Upper lobe of left lung (tissue), 6 donors: Measurements from ENCODE around the gene ANKRD11. TPM values are rescaled to one million over a fixed set of nuclear protein-coding genes. Genes with fewer than 3 reads are reported as not detected.
A peak's percentile ranks its signal among the peaks of the same experiment; 100 is the strongest.

Experiments
- ATAC-seq, 2 donors: fragments of 200-7000 bp; cut with Tn5 transposase; one replicate each; pipeline ENCODE4 v1.9.1; 2022; ENCODE audit warnings: mild to moderate bottlenecking in 2 of 2, moderate library complexity in 2 of 2; ENCODE audit not compliant: low FRiP score in 2 of 2
- DNase-seq, 2 donors: peaks; one replicate each; pipeline ENCODE4 v3.0.0-alpha.2; 2019 to 2020
- H3K27ac ChIP-seq, 4 donors: fragments of 200-600 bp; sonication (generic); one replicate each; pipeline ENCODE4 v1.5.1; 2016 to 2019
- H3K27me3 ChIP-seq, 4 donors: fragments of 200-600 bp; sonication (generic); one replicate each; pipeline ENCODE4 v1.5.1; 2017 to 2019
- H3K36me3 ChIP-seq, 4 donors: fragments of 200-600 bp; sonication (generic); one replicate each; pipeline ENCODE4 v1.5.1; 2016 to 2019
- H3K4me1 ChIP-seq, 4 donors: fragments of 200-600 bp; sonication (generic); one replicate each; pipeline ENCODE4 v1.5.1; 2018 to 2019
- H3K4me3 ChIP-seq, 4 donors: fragments of 200-600 bp; sonication (generic); one replicate each; pipeline ENCODE4 v1.5.1; 2017 to 2019; ENCODE audit warnings: mild to moderate bottlenecking in 2 of 4, moderate library complexity in 1 of 4
- H3K9me3 ChIP-seq, 4 donors: fragments of 200-600 bp; sonication (generic); one replicate each; pipeline ENCODE4 v1.5.1; 2018 to 2019
- CTCF ChIP-seq, 6 experiments: fragments of 450-650 bp in 4 of 6; fragments of 200-600 bp in 2 of 6; sonication (generic) in 2 of 6; IDR thresholded peaks; one replicate each; pipeline ENCODE4 v1.5.1; 2016 to 2019; ENCODE audit warnings: antibody characterized with exemption in 6 of 6
- EP300 ChIP-seq, 4 donors: sonication (generic); formaldehyde crosslinking; IDR thresholded peaks; one replicate each; pipeline ENCODE4 v1.5.1; 2017; ENCODE audit warnings: antibody characterized with exemption in 4 of 4, control low read depth in 2 of 4
- POLR2A ChIP-seq, 4 donors: fragments of 450-650 bp; IDR thresholded peaks; one replicate each; pipeline ENCODE4 v1.5.1; 2016 to 2017; ENCODE audit warnings: antibody characterized with exemption in 4 of 4, mild to moderate bottlenecking in 2 of 4
- POLR2AphosphoS5 ChIP-seq, 2 donors: sonication (generic); formaldehyde crosslinking; IDR thresholded peaks; one replicate each; pipeline ENCODE4 v1.5.1; 2017; ENCODE audit warnings: antibody characterized with exemption in 2 of 2
- WGBS, 2 donors: methylation state at CpG; one replicate each; pipeline ENCODE4 v1.1.5; 2017 to 2018; 5-methylcytosine and 5-hydroxymethylcytosine counted together
- total RNA-seq, 6 donors: library from RNA; depleted of rRNA in 4 of 6; stranded (reverse); fragments of >200 nt in 4 of 6; gene quantifications; one replicate each; pipeline versions ENCODE4 v1.1.0 to v1.2.1, GENCODE V29; 2016 to 2021
- donor health status: DM: no; HTN: no; CAD: no; lungs with moderate emphysema.
- donor health status: DM: no; HTN: yes; CAD: no; lungs with severe emphysema.

ANKRD11 gene
- total RNA-seq, 6 donors from 2014 or later, result 92.4 to 313 (median 134) TPM

GRCh38 chr16:89315271-89315670 lies 175.1 kb downstream of the ANKRD11 start:
- peak in 1 of 2 donors; percentile 49 for DNase-seq
- Histone ChIP-seq H3K4me3 (no peak overlapping the region), H3K27ac (peak overlapping the region; percentile 59 to 76 (median 60)), H3K9me3 (no peaks in the 10 kb centered on the region), H3K27me3 (no peaks in the 10 kb centered on the region), H3K36me3 (peaks cover 0 to 28% (median 21%) of the 10 kb centered on the region in 4 donors), H3K4me1 (peaks cover 61 to 76% (median 67%) of the 10 kb centered on the region in 4 donors)
- TF ChIP-seq CTCF (IDR thresholded peaks at IDR 0.05) (no peak), POLR2A (IDR thresholded peaks at IDR 0.05) (no peak), POLR2AphosphoS5 (IDR thresholded peaks at IDR 0.05) (no peak), EP300 (IDR thresholded peaks at IDR 0.05) (no peak)
- ATAC-seq, result no peak
- 84 to 89% methylated on average over 10 to 19 of the region's 19 CpGs for WGBS, 2 donors

GRCh38 chr16:89314854-89315253 lies 175.5 kb downstream of the ANKRD11 start:
- DNase-seq (no peak), ATAC-seq (no peak)
- Histone ChIP-seq H3K36me3 (peaks cover 0 to 28% (median 21%) of the 10 kb centered on the region in 4 donors), H3K27me3 (no peaks in the 10 kb centered on the region), H3K4me1 (peaks cover 57 to 71% (median 63%) of the 10 kb centered on the region in 4 donors), H3K27ac (peak overlapping the region; percentile 59 to 76 (median 60)), H3K9me3 (no peaks in the 10 kb centered on the region), H3K4me3 (no peak overlapping the region)
- no peak for TF ChIP-seq POLR2AphosphoS5 (IDR thresholded peaks at IDR 0.05)
- TF ChIP-seq POLR2A (IDR thresholded peaks at IDR 0.05), result no peak
- TF ChIP-seq EP300 (IDR thresholded peaks at IDR 0.05), result no peak
- no peak for TF ChIP-seq CTCF (IDR thresholded peaks at IDR 0.05)
- WGBS, 2 donors, result 79 to 82% methylated on average over 3 to 8 of the region's 8 CpGs

GRCh38 chr16:89314357-89314756 lies 176.0 kb downstream of the ANKRD11 start:
- Histone ChIP-seq H3K4me3 (no peak overlapping the region), H3K27ac (peak overlapping the region in 2 of 4 donors; percentile 59 to 60), H3K27me3 (no peaks in the 10 kb centered on the region), H3K4me1 (peaks cover 52 to 71% (median 58%) of the 10 kb centered on the region in 4 donors), H3K9me3 (no peaks in the 10 kb centered on the region), H3K36me3 (peaks cover 0 to 33% (median 22%) of the 10 kb centered on the region in 4 donors)
- ATAC-seq, result no peak
- TF ChIP-seq POLR2AphosphoS5 (IDR thresholded peaks at IDR 0.05) (no peak), CTCF (IDR thresholded peaks at IDR 0.05) (no peak), EP300 (IDR thresholded peaks at IDR 0.05) (no peak), POLR2A (IDR thresholded peaks at IDR 0.05) (no peak)
- DNase-seq, result no peak
- WGBS, 2 donors, result 73 to 83% methylated on average over 14 of the region's 14 CpGs

- H3K4me1 ChIP-seq, result peaks cover 51 to 70% (median 54%) of the 10 kb centered on the region in 4 donors
- no peak overlapping the region for H3K4me3 ChIP-seq
- TF ChIP-seq POLR2A (IDR thresholded peaks at IDR 0.05), result no peak
- no peak for TF ChIP-seq EP300 (IDR thresholded peaks at IDR 0.05)
- no peak for TF ChIP-seq POLR2AphosphoS5 (IDR thresholded peaks at IDR 0.05)
- no peak for TF ChIP-seq CTCF (IDR thresholded peaks at IDR 0.05)
- H3K9me3 ChIP-seq, result no peaks in the 10 kb centered on the region
- no peaks in the 10 kb centered on the region for H3K27me3 ChIP-seq
- DNase-seq (no peak), ATAC-seq (no peak)
- 71 to 81% methylated on average over 3 of the region's 3 CpGs for WGBS, 2 donors
- no peak overlapping the region for H3K27ac ChIP-seq
- peaks cover 0 to 33% (median 22%) of the 10 kb centered on the region in 4 donors for H3K36me3 ChIP-seq
Measured at GRCh38 chr16:89313583-89313982, 176.8 kb downstream of the ANKRD11 start.
